ENCODE data around the gene AP1S1. TPM values are rescaled to one million over a fixed set of nuclear protein-coding genes. Genes with fewer than 3 reads are reported as not detected.

The AP1S1 gene
- total and polyA plus RNA-seq, 2 of the 13 experiments (the other 11 are each of a cell fraction or from before 2014, with no cell fraction given), result 57.5 to 68.1 TPM

DNA sequence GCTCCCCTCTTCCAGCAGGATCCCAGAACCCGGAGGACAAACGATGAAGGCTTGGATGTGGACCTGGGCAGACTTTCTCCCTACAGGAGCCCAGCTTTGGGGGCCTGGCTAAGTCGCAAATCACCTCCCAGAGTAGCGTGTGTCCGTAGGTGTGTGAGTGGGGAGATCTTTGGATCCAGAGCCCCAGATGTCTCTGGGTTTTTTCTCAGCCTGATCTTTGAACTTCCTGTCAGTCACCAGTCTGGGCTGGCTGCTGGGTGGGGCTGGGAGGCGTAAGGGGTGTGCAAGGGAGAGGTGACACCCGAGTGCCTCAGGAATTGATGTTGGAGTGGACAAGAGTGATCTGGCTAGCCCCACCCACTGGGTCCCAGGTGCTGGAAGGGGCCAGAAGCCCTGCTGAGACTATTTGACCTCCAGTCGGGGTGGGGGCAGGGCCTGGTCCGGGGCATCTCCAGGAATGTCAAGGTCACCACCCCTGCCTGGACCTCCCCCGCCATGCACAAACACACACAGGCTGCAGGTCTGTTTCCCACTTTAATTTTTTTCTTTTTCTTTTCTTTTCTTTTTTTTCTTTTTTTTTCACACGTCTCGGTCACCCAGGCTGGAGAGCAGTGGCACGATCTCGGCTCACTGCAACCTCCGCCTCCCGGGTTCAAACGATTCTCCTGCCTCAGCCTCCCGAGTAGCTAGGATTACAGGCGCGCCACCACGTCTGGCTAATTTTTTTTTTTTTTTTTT lies 46.8 kb downstream of the AP1S1 start, which contains the start of gene MOGAT3 (continued):
- TF ChIP-seq, protein P1, sequence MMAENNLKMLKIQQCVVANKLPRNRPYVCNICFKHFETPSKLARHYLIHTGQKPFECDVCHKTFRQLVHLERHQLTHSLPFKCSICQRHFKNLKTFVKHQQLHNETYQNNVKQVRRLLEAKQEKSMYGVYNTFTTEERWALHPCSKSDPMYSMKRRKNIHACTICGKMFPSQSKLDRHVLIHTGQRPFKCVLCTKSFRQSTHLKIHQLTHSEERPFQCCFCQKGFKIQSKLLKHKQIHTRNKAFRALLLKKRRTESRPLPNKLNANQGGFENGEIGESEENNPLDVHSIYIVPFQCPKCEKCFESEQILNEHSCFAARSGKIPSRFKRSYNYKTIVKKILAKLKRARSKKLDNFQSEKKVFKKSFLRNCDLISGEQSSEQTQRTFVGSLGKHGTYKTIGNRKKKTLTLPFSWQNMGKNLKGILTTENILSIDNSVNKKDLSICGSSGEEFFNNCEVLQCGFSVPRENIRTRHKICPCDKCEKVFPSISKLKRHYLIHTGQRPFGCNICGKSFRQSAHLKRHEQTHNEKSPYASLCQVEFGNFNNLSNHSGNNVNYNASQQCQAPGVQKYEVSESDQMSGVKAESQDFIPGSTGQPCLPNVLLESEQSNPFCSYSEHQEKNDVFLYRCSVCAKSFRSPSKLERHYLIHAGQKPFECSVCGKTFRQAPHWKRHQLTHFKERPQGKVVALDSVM (CRISPR knock-in tag; IDR thresholded peaks at IDR 0.05), result peak; percentile 41; the same call in 1 of the 2 replicates
- TF ChIP-seq ZSCAN29 (CRISPR knock-in tag; conservative IDR thresholded peaks at IDR 0.05) (peak; percentile 14; the same call in 1 of the 2 replicates), ELF1 (CRISPR knock-in tag; IDR thresholded peaks at IDR 0.05) (peak; percentile 56; the same call in 1 of the 2 replicates), ZNF792 (CRISPR knock-in tag; IDR thresholded peaks at IDR 0.05) (peak; percentile 67), SP5 (CRISPR knock-in tag; IDR thresholded peaks at IDR 0.05; ENCODE audit: borderline replicate concordance, low read depth) (peak; percentile 90), ZBTB20 (CRISPR knock-in tag; IDR thresholded peaks at IDR 0.05; ENCODE audit: borderline replicate concordance, low read depth) (peak; percentile 92; the same call in 1 of the 2 replicates), RFX1 (IDR thresholded peaks at IDR 0.05) (no peak), HDAC2 (CRISPR knock-in tag; IDR thresholded peaks at IDR 0.05) (peak; percentile 64), TOE1 (CRISPR knock-in tag; IDR thresholded peaks at IDR 0.05) (0 out of 2 replicates have a peak, but pooled peaks have one; percentile 40), YEATS2 (CRISPR knock-in tag; IDR thresholded peaks at IDR 0.05; ENCODE audit: borderline replicate concordance) (peak; percentile 32; the same call in 1 of the 2 replicates), ZNF564 (CRISPR knock-in tag; IDR thresholded peaks at IDR 0.05) (peak; percentile 74), ZNF615 (CRISPR knock-in tag; IDR thresholded peaks at IDR 0.05; ENCODE audit: borderline replicate concordance) (0 out of 2 replicates have a peak, but pooled peaks have one; percentile 55), ZC3H4 (CRISPR knock-in tag; IDR thresholded peaks at IDR 0.05; ENCODE audit: borderline replicate concordance) (peak; percentile 65; the same call in 1 of the 2 replicates), ATAD3A (CRISPR knock-in tag; IDR thresholded peaks at IDR 0.05) (no peak)
- TF ChIP-seq, protein P2, sequence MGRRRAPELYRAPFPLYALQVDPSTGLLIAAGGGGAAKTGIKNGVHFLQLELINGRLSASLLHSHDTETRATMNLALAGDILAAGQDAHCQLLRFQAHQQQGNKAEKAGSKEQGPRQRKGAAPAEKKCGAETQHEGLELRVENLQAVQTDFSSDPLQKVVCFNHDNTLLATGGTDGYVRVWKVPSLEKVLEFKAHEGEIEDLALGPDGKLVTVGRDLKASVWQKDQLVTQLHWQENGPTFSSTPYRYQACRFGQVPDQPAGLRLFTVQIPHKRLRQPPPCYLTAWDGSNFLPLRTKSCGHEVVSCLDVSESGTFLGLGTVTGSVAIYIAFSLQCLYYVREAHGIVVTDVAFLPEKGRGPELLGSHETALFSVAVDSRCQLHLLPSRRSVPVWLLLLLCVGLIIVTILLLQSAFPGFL (CRISPR knock-in tag; IDR thresholded peaks at IDR 0.05), result no peak
- TF ChIP-seq, protein P3, sequence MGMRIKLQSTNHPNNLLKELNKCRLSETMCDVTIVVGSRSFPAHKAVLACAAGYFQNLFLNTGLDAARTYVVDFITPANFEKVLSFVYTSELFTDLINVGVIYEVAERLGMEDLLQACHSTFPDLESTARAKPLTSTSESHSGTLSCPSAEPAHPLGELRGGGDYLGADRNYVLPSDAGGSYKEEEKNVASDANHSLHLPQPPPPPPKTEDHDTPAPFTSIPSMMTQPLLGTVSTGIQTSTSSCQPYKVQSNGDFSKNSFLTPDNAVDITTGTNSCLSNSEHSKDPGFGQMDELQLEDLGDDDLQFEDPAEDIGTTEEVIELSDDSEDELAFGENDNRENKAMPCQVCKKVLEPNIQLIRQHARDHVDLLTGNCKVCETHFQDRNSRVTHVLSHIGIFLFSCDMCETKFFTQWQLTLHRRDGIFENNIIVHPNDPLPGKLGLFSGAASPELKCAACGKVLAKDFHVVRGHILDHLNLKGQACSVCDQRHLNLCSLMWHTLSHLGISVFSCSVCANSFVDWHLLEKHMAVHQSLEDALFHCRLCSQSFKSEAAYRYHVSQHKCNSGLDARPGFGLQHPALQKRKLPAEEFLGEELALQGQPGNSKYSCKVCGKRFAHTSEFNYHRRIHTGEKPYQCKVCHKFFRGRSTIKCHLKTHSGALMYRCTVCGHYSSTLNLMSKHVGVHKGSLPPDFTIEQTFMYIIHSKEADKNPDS (CRISPR knock-in tag; IDR thresholded peaks at IDR 0.05), result no peak
- TF ChIP-seq, protein P4, sequence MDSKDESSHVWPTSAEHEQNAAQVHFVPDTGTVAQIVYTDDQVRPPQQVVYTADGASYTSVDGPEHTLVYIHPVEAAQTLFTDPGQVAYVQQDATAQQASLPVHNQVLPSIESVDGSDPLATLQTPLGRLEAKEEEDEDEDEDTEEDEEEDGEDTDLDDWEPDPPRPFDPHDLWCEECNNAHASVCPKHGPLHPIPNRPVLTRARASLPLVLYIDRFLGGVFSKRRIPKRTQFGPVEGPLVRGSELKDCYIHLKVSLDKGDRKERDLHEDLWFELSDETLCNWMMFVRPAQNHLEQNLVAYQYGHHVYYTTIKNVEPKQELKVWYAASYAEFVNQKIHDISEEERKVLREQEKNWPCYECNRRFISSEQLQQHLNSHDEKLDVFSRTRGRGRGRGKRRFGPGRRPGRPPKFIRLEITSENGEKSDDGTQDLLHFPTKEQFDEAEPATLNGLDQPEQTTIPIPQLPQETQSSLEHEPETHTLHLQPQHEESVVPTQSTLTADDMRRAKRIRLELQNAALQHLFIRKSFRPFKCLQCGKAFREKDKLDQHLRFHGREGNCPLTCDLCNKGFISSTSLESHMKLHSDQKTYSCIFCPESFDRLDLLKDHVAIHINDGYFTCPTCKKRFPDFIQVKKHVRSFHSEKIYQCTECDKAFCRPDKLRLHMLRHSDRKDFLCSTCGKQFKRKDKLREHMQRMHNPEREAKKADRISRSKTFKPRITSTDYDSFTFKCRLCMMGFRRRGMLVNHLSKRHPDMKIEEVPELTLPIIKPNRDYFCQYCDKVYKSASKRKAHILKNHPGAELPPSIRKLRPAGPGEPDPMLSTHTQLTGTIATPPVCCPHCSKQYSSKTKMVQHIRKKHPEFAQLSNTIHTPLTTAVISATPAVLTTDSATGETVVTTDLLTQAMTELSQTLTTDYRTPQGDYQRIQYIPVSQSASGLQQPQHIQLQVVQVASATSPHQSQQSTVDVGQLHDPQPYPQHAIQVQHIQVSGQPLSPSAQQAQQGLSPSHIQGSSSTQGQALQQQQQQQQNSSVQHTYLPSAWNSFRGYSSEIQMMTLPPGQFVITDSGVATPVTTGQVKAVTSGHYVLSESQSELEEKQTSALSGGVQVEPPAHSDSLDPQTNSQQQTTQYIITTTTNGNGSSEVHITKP (CRISPR knock-in tag; IDR thresholded peaks at IDR 0.05; ENCODE audit: low read depth), result no peak
- TF ChIP-seq, protein P5, sequence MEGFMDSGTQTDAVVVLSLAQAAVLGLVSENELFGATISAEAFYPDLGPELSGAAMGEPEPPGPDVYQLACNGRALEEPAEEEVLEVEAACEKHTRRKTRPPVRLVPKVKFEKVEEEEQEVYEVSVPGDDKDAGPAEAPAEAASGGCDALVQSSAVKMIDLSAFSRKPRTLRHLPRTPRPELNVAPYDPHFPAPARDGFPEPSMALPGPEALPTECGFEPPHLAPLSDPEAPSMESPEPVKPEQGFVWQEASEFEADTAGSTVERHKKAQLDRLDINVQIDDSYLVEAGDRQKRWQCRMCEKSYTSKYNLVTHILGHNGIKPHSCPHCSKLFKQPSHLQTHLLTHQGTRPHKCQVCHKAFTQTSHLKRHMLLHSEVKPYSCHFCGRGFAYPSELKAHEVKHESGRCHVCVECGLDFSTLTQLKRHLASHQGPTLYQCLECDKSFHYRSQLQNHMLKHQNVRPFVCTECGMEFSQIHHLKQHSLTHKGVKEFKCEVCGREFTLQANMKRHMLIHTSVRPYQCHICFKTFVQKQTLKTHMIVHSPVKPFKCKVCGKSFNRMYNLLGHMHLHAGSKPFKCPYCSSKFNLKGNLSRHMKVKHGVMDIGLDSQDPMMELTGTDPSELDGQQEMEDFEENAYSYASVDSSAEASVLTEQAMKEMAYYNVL (CRISPR knock-in tag; IDR thresholded peaks at IDR 0.05; ENCODE audit: borderline replicate concordance), result peak; percentile 20; the same call in 1 of the 2 replicates

Measured in HepG2 (cell line).